HEK293 (cell line): ENCODE results near the gene FLCN.

Source experiments
- CTCF ChIA-PET: fragments of 350-600 bp; formaldehyde crosslinking; extraction: SDS; loops from one replicate; lab custom pipeline; 2021; ENCODE audit warnings: antibody characterized with exemption; lab: Yijun Ruan, JAX
- POLR2A ChIA-PET: fragments of 300-600 bp; formaldehyde crosslinking; extraction: SDS; loops from one replicate; lab custom pipeline; 2020; ENCODE audit warnings: antibody characterized with exemption, inconsistent platforms; lab: Yijun Ruan, JAX
- H3K27ac ChIP-seq: fragments of 200-500 bp; sonication (Bioruptor generic); 2 replicates; pipeline ENCODE4 v1.5.1; 2014; ENCODE audit warnings: low read depth, low read length, control low read depth, inconsistent platforms; ENCODE audit errors: extremely low read depth
- H3K36me3 ChIP-seq, 2 experiments: fragments of 200-500 bp in 1 of 2; sonication (Bioruptor generic) in 1 of 2; 1 replicate in 1 of 2; 2 replicates in 1 of 2; pipeline ENCODE4 v1.5.1; 2014 to 2017; ENCODE audit warnings: inconsistent platforms in 2 of 2, low read length in 2 of 2; ENCODE audit not compliant: control insufficient read depth in 2 of 2, insufficient read depth in 1 of 2
- H3K4me1 ChIP-seq: fragments of 200-500 bp; sonication (Bioruptor generic); 2 replicates; pipeline ENCODE4 v1.5.1; 2014; ENCODE audit warnings: mild to moderate bottlenecking, low read length, inconsistent platforms; ENCODE audit not compliant: control insufficient read depth, insufficient read depth
- H3K4me3 ChIP-seq: 2 replicates; pipeline ENCODE4 v1.5.1; 2011; ENCODE audit warnings: low read depth, mild to moderate bottlenecking, control low read depth, low read length, moderate library complexity
- H3K9me3 ChIP-seq: fragments of 200-500 bp; sonication (Bioruptor generic); 2 replicates; pipeline ENCODE4 v1.5.1; 2014; ENCODE audit warnings: low read depth, low read length, inconsistent platforms; ENCODE audit not compliant: control insufficient read depth, insufficient read depth
- AEBP2 ChIP-seq: fragments of 450-650 bp; formaldehyde crosslinking; IDR thresholded peaks from 2 replicates; pipeline ENCODE4 v1.5.1; 2016; ENCODE audit warnings: missing biosample characterization, missing genetic modification characterization, borderline replicate concordance
- GFI1B ChIP-seq: fragments of 450-650 bp; formaldehyde crosslinking; IDR thresholded peaks from 2 replicates; pipeline ENCODE4 v1.5.1; 2016; ENCODE audit warnings: missing biosample characterization, missing genetic modification characterization
- HOXC10 ChIP-seq: sonication (generic); formaldehyde crosslinking; IDR thresholded peaks from 2 replicates; pipeline ENCODE4 v1.8.1; 2023; ENCODE audit warnings: mild to moderate bottlenecking, missing genetic modification reagents
- KLF10 ChIP-seq: fragments of 450-650 bp; IDR thresholded peaks from 2 replicates; pipeline ENCODE4 v1.5.1; 2018; ENCODE audit warnings: missing biosample characterization, mild to moderate bottlenecking, missing genetic modification characterization
- MZF1 ChIP-seq: fragments of 450-650 bp; formaldehyde crosslinking; IDR thresholded peaks from 2 replicates; pipeline ENCODE4 v1.5.1; 2017; ENCODE audit warnings: missing biosample characterization, missing genetic modification characterization, borderline replicate concordance
- SCRT1 ChIP-seq: fragments of 450-650 bp; formaldehyde crosslinking; IDR thresholded peaks from 2 replicates; pipeline ENCODE4 v1.5.1; 2016; ENCODE audit warnings: missing biosample characterization, missing genetic modification characterization, borderline replicate concordance
- ZBTB20 ChIP-seq: fragments of 450-650 bp; formaldehyde crosslinking; IDR thresholded peaks from 2 replicates; pipeline ENCODE4 v1.5.1; 2016; ENCODE audit warnings: missing biosample characterization, missing genetic modification characterization
- ZFP37 ChIP-seq: fragments of 450-650 bp; formaldehyde crosslinking; IDR thresholded peaks from 2 replicates; pipeline ENCODE4 v1.5.1; 2016; ENCODE audit warnings: missing biosample characterization, missing genetic modification characterization
- ZFP69B ChIP-seq: fragments of 450-650 bp; formaldehyde crosslinking; IDR thresholded peaks from 2 replicates; pipeline ENCODE4 v1.5.1; 2016; ENCODE audit warnings: missing biosample characterization, missing genetic modification characterization
- ZNF114 ChIP-seq: fragments of 450-650 bp; formaldehyde crosslinking; IDR thresholded peaks from 2 replicates; pipeline ENCODE4 v1.5.0; 2017; ENCODE audit warnings: missing biosample characterization, missing genetic modification characterization
- ZNF132 ChIP-seq: fragments of 450-650 bp; formaldehyde crosslinking; IDR thresholded peaks from 2 replicates; pipeline ENCODE4 v1.5.1; 2017; ENCODE audit warnings: missing biosample characterization, missing genetic modification characterization, borderline replicate concordance
- ZNF146 ChIP-seq: fragments of 450-650 bp; formaldehyde crosslinking; IDR thresholded peaks from 2 replicates; pipeline ENCODE4 v1.5.1; 2016; ENCODE audit warnings: missing biosample characterization, missing genetic modification characterization
- ZNF174 ChIP-seq: fragments of 450-650 bp; formaldehyde crosslinking; IDR thresholded peaks from 2 replicates; pipeline ENCODE4 v1.5.0; 2017; ENCODE audit warnings: missing biosample characterization, mild to moderate bottlenecking, missing genetic modification characterization
- ZNF354C ChIP-seq: fragments of 450-650 bp; formaldehyde crosslinking; IDR thresholded peaks from 2 replicates; pipeline ENCODE4 v1.5.1; 2016; ENCODE audit warnings: missing biosample characterization, missing genetic modification characterization, low read depth, borderline replicate concordance
- ZNF521 ChIP-seq: fragments of 450-650 bp; formaldehyde crosslinking; IDR thresholded peaks from 2 replicates; pipeline ENCODE4 v1.5.1; 2017; ENCODE audit warnings: missing biosample characterization, mild to moderate bottlenecking, missing genetic modification characterization
- ZNF558 ChIP-seq: fragments of 450-650 bp; formaldehyde crosslinking; IDR thresholded peaks from 2 replicates; pipeline ENCODE4 v1.5.1; 2016; ENCODE audit warnings: missing biosample characterization, missing genetic modification characterization
- ZNF707 ChIP-seq: fragments of 450-650 bp; formaldehyde crosslinking; IDR thresholded peaks from 2 replicates; pipeline ENCODE4 v1.5.1; 2016; ENCODE audit warnings: missing biosample characterization, missing genetic modification characterization
- TF ChIP-seq, protein P1 (sequence below): fragments of 450-650 bp; formaldehyde crosslinking; IDR thresholded peaks from 2 replicates; pipeline ENCODE4 v1.5.1; 2016; ENCODE audit warnings: missing biosample characterization, missing genetic modification characterization, borderline replicate concordance
- TF ChIP-seq, protein P2 (sequence below): fragments of 450-650 bp; formaldehyde crosslinking; IDR thresholded peaks from 2 replicates; pipeline ENCODE4 v1.5.1; 2016; ENCODE audit warnings: missing biosample characterization, missing genetic modification characterization
- TF ChIP-seq, protein P3 (sequence below): fragments of 450-650 bp; formaldehyde crosslinking; IDR thresholded peaks from 2 replicates; pipeline ENCODE4 v1.5.1; 2017; ENCODE audit warnings: missing biosample characterization, mild to moderate bottlenecking, missing genetic modification characterization, moderate library complexity
- TF ChIP-seq, protein P4 (sequence below): fragments of 450-650 bp; formaldehyde crosslinking; IDR thresholded peaks from 2 replicates; pipeline ENCODE4 v1.5.1; 2016; ENCODE audit warnings: missing biosample characterization, missing genetic modification characterization, low read depth

FLCN gene

DNA sequence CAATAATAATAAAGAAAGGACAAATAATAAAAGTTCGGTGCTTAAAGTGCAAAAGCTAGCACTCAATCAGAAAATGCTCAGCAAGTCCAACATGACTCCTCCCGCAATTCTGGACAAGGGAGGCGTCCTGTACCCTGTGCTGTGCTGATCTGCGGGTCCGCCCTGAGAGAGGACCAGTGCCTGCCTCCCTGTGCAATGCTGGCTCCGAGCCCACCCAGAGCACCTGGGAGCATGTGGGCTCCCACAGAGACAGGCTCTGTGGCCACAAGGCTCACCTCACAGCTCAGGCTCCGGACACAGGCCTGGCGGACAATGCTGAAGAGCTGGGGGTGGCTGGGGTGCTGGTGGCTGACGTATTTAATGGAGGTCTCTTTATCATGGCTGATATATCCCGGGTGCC lies 11.1 kb downstream of the FLCN start (continued):
- TF ChIP-seq, protein P1, sequence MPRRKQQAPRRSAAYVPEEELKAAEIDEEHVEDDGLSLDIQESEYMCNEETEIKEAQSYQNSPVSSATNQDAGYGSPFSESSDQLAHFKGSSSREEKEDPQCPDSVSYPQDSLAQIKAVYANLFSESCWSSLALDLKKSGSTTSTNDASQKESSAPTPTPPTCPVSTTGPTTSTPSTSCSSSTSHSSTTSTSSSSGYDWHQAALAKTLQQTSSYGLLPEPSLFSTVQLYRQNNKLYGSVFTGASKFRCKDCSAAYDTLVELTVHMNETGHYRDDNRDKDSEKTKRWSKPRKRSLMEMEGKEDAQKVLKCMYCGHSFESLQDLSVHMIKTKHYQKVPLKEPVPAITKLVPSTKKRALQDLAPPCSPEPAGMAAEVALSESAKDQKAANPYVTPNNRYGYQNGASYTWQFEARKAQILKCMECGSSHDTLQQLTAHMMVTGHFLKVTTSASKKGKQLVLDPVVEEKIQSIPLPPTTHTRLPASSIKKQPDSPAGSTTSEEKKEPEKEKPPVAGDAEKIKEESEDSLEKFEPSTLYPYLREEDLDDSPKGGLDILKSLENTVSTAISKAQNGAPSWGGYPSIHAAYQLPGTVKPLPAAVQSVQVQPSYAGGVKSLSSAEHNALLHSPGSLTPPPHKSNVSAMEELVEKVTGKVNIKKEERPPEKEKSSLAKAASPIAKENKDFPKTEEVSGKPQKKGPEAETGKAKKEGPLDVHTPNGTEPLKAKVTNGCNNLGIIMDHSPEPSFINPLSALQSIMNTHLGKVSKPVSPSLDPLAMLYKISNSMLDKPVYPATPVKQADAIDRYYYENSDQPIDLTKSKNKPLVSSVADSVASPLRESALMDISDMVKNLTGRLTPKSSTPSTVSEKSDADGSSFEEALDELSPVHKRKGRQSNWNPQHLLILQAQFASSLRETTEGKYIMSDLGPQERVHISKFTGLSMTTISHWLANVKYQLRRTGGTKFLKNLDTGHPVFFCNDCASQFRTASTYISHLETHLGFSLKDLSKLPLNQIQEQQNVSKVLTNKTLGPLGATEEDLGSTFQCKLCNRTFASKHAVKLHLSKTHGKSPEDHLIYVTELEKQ (tag by site-specific recombination), result no peak
- no peak for TF ChIP-seq GFI1B (tag by site-specific recombination)
- TF ChIP-seq ZBTB20 (tag by site-specific recombination), result no peak
- no peak for TF ChIP-seq ZNF707 (tag by site-specific recombination)
- TF ChIP-seq, all 188 proteins: peak for 0

DNA sequence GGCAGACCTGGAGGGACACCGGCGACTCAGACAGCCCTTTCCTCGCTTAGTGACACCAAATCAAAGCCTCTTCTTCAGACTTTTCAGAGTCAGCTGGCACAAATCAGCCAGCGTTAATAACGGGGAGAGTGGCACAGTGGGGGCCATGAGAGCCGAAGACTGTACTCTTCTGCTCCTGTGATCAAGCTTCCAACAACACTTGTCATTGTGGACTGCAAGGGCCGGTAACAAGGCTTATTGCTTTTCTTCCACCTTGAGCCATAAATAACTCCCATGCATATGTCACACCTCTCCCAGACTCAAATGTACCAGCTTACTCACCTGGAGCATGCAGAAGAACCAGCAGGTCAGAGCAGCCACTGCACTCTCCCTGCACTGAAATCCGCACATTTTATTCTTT lies 12.8 kb downstream of the FLCN start:
- Histone ChIP-seq H3K36me3 (peaks cover 32 to 100% of the 10 kb centered on the region in 2 experiments; a peak in 2 of 3 replicates), H3K4me3 (no peak overlapping the region), H3K27ac (no peak overlapping the region), H3K9me3 (no peaks in the 10 kb centered on the region), H3K4me1 (no peaks in the 10 kb centered on the region)
- ChIA-PET POLR2A (interaction anchor here (1.4 kb wide), 1 partner anchor 13 kb away, joined by 3 read pairs; the partner anchor contains the start of gene FLCN), CTCF (interaction anchor here (0.9 kb wide), 1 partner anchor 82 kb away, joined by 6 read pairs; no protein-coding TSS in a partner anchor)
- TF ChIP-seq ZFP69B (no peak), HOXC10 (CRISPR knock-in tag) (no peak), ZNF174 (tag by site-specific recombination) (no peak), AEBP2 (tag by site-specific recombination) (no peak), ZNF354C (tag by site-specific recombination) (no peak), ZNF558 (tag by site-specific recombination) (no peak), MZF1 (tag by site-specific recombination) (no peak), ZNF146 (tag by site-specific recombination) (no peak), ZNF114 (tag by site-specific recombination) (no peak), ZFP37 (no peak), ZNF521 (tag by site-specific recombination) (no peak), SCRT1 (tag by site-specific recombination) (no peak), ZNF132 (tag by site-specific recombination) (no peak), KLF10 (tag by site-specific recombination) (no peak)
- TF ChIP-seq, protein P2, sequence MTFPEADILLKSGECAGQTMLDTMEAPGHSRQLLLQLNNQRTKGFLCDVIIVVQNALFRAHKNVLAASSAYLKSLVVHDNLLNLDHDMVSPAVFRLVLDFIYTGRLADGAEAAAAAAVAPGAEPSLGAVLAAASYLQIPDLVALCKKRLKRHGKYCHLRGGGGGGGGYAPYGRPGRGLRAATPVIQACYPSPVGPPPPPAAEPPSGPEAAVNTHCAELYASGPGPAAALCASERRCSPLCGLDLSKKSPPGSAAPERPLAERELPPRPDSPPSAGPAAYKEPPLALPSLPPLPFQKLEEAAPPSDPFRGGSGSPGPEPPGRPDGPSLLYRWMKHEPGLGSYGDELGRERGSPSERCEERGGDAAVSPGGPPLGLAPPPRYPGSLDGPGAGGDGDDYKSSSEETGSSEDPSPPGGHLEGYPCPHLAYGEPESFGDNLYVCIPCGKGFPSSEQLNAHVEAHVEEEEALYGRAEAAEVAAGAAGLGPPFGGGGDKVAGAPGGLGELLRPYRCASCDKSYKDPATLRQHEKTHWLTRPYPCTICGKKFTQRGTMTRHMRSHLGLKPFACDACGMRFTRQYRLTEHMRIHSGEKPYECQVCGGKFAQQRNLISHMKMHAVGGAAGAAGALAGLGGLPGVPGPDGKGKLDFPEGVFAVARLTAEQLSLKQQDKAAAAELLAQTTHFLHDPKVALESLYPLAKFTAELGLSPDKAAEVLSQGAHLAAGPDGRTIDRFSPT, result no peak
- TF ChIP-seq, protein P3, sequence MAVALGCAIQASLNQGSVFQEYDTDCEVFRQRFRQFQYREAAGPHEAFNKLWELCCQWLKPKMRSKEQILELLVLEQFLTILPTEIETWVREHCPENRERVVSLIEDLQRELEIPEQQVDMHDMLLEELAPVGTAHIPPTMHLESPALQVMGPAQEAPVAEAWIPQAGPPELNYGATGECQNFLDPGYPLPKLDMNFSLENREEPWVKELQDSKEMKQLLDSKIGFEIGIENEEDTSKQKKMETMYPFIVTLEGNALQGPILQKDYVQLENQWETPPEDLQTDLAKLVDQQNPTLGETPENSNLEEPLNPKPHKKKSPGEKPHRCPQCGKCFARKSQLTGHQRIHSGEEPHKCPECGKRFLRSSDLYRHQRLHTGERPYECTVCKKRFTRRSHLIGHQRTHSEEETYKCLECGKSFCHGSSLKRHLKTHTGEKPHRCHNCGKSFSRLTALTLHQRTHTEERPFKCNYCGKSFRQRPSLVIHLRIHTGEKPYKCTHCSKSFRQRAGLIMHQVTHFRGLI, result no peak
- TF ChIP-seq, protein P4, sequence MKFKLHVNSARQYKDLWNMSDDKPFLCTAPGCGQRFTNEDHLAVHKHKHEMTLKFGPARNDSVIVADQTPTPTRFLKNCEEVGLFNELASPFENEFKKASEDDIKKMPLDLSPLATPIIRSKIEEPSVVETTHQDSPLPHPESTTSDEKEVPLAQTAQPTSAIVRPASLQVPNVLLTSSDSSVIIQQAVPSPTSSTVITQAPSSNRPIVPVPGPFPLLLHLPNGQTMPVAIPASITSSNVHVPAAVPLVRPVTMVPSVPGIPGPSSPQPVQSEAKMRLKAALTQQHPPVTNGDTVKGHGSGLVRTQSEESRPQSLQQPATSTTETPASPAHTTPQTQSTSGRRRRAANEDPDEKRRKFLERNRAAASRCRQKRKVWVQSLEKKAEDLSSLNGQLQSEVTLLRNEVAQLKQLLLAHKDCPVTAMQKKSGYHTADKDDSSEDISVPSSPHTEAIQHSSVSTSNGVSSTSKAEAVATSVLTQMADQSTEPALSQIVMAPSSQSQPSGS (tag by site-specific recombination), result no peak
